ENCODE measurements around the gene LGMN.
"Not testable (repeated sequence)": the region's sequence is repeated elsewhere in the genome, so short reads cannot be mapped to it uniquely, and the experiment has no call there.

Gene LGMN

DNA sequence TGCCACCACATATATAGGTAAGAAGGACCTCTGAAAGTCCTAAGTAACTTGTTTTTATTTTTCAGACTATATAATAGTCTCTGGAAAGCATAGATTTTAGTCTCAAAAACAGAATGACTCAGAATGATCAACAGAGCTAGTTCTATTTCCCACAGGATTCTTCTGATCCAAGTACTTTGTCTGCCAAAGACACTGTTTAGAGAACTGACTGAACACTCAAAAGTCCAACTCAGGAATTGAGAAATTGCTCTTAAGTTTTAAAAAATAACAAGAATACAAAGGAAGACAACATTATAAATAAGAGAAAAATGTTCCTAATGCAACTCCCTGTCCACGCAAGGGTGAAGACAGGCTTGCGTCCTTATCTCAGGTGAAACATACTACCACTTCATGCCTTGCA, 29.0 kb downstream of the LGMN start:
- peak overlapping the region; percentile 56 for H3K27ac ChIP-seq
- TF ChIP-seq ZFX (IDR thresholded peaks at IDR 0.05; ENCODE audit: borderline replicate concordance) = no peak
- TF ChIP-seq, protein P1, sequence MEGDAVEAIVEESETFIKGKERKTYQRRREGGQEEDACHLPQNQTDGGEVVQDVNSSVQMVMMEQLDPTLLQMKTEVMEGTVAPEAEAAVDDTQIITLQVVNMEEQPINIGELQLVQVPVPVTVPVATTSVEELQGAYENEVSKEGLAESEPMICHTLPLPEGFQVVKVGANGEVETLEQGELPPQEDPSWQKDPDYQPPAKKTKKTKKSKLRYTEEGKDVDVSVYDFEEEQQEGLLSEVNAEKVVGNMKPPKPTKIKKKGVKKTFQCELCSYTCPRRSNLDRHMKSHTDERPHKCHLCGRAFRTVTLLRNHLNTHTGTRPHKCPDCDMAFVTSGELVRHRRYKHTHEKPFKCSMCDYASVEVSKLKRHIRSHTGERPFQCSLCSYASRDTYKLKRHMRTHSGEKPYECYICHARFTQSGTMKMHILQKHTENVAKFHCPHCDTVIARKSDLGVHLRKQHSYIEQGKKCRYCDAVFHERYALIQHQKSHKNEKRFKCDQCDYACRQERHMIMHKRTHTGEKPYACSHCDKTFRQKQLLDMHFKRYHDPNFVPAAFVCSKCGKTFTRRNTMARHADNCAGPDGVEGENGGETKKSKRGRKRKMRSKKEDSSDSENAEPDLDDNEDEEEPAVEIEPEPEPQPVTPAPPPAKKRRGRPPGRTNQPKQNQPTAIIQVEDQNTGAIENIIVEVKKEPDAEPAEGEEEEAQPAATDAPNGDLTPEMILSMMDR (IDR thresholded peaks at IDR 0.05) = no peak

DNA sequence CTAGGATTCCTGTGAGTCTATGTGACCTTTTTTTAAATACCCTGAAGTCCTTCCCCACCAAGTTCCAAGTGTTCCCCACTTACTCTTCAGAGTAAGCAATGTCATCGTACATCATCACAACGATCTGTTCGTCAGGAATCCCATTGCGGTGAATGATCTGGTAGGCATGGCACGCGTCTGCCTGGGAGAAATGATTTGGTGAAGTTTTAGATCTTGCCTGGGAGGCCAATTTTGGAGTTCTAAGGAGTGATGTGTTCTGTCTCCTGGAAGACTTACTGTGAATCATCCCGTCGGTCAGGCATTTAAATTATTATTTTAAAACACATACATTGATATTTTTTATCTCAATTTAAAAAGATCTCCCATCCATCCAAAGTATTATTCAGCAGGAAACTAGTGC, 29.8 kb downstream of the LGMN start:
- no peak overlapping the region for H3K27ac ChIP-seq
- TF ChIP-seq, protein P1 (IDR thresholded peaks at IDR 0.05) = no peak
- no peak for TF ChIP-seq ZFX (IDR thresholded peaks at IDR 0.05; ENCODE audit: borderline replicate concordance)

DNA sequence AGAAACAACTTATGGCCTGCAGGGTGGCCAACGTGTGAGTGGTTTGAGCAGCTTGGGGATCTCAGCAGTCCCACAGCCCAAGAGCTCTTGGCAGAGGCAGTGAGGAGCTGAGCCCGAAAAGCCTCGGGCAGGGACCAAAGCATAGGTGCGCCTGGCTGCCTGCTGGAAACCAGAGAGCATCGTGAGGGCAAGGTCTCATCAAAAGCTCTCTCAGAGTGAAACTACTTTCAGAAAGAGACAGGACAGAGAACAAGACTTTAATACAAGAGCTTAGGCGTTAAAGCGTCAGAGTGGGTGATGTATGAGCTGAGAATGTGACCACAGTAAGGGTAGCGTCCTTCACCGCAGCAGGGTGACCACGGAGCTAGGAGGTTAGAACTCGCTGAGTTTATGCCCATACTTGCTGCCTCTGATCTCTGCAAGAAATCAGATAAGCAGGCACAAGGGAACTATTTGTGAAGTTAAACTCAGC, 30.8 kb downstream of the LGMN start:
- no peak overlapping the region for H3K27ac ChIP-seq

DNA sequence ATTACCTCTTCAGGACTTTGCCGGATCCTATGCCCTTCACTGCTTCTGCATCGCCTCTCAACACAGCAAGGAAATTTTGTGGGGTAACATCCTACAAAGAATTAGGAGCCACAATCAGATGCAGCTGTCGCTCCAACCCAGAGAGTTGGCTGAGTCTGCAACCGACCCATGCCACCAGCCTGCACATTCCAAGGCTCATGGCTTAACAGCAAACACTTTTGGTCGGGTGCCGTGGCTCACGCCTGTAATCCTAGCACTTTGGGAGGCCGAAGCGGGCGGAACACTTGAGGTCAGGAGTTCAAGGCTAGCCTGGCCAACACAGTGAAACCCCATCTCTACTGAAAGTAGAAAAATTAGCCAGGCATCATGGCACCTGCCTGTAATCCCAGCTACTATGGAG, 32.3 kb downstream of the LGMN start:
- H3K27ac ChIP-seq = no peak overlapping the region
- TF ChIP-seq, protein P1 (IDR thresholded peaks at IDR 0.05) = no peak
- no peak for TF ChIP-seq ZFX (IDR thresholded peaks at IDR 0.05; ENCODE audit: borderline replicate concordance)

More for the DNA sequence above, 30.8 kb downstream of the LGMN start:
- no peak for TF ChIP-seq ZFX (IDR thresholded peaks at IDR 0.05; ENCODE audit: borderline replicate concordance)
- TF ChIP-seq, protein P1 (IDR thresholded peaks at IDR 0.05) = no peak

DNA sequence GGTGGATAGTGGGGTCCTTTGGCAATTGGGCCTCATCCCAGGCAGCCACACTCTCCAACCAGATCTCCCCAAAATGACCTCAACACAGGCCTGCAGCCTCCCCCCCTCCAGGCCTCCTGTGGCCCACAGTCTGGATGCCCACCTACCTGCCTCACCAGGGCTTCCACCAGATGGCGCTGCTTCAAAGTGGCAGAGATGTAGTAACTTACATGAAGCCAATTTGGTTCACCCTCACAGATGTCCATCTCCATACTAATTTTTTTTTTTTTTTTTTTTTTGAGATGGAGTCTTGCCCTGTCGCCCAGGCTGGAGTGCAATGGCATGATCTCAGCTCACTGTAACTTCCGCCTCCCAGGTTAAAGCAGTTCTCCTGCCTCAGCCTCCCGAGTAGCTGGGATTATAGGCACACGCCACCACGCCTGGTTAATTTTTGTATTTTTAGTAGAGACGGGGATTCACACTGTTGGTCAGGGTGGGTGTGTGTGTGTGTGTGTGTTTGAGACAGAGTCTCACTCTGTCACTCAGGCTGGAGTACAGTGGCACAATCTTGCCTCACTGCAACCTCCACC, 33.6 kb downstream of the LGMN start:
- TF ChIP-seq, protein P1 (IDR thresholded peaks at IDR 0.05) = peak; percentile 87
- H3K27ac ChIP-seq = not testable (repeated sequence)

DNA sequence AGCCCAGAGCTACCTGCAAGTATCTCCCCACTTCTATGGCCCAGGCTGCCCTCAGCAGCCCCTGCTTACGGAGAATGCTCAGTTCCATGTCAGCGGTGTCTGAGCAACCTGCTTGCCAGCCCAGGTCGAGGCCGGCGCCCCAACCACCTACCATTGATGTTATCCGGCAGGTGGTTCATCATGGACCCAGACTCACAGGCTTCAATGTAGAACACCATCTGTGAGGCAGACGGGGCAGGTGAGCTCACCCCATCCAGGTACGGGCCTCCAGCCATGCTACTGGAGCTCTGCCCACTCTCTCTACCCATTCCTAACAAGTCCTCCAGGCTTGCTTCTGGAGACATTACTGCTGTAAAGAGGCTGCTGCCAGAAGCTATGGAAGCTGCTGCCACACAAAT, 35.8 kb downstream of the LGMN start:
- H3K27ac ChIP-seq = no peak overlapping the region
- TF ChIP-seq ZFX (IDR thresholded peaks at IDR 0.05; ENCODE audit: borderline replicate concordance) = no peak
- TF ChIP-seq, protein P1 (IDR thresholded peaks at IDR 0.05) = no peak

DNA sequence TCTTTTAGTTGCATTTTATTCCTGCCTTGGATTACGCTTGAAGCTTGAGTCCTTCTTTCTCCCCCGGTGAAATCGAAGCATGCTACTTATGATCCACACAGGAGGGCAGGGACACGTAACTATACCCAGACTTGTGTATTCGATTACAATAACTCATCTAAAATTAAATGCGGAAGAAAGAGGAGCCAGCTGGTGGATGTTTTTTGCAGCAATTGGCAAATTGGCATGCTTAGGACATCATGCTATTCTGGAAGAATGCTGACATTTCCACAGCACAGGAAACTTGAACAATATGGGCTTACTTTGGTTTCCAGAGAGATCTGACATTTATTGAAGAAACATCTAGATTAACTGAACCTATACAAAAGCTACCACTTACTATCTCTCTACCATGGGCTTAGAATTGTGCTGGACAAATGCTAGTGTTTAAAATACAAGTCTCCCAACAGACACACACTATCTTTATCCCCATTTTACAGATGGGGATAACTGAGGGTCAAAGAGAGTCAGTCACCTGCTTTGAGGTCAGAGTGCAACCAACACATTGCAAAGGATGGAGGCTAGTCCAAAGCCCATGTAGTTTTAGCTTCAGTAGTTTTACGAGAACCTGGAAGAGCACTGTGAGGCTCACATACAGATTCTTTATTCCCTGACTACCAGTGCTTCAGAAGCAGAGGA, 36.3 kb downstream of the LGMN start:
- no peak for TF ChIP-seq ZFX (IDR thresholded peaks at IDR 0.05; ENCODE audit: borderline replicate concordance)
- TF ChIP-seq, protein P1 (IDR thresholded peaks at IDR 0.05) = no peak

More for the DNA sequence above, 36.3 kb downstream of the LGMN start:
- H3K27ac ChIP-seq = no peak overlapping the region
